DND-41 (cell line): ENCODE measurements around the gene KRTAP1-3.

Experiments used
- ATAC-seq: fragments of 200-7000 bp; cut with Tn5 transposase; 3 replicates; pipeline ENCODE4 v1.9.1; 2021; ENCODE audit warnings: low read depth; ENCODE audit not compliant: insufficient read depth
- DNase-seq: peaks from one replicate; pipeline ENCODE4 v3.0.0-alpha.2; 2020
- H2AFZ ChIP-seq: 2 replicates; pipeline ENCODE4 v1.6.0; 2012; ENCODE audit warnings: low read depth, low read length
- H3K27ac ChIP-seq: 2 replicates; pipeline ENCODE4 v1.5.1; 2012; ENCODE audit warnings: low read length, inconsistent platforms
- H3K27me3 ChIP-seq: fragments of 200-600 bp; sonication (generic); 2 replicates; pipeline ENCODE4 v1.6.0; 2012; ENCODE audit warnings: low read length, mild to moderate bottlenecking, inconsistent platforms; ENCODE audit not compliant: insufficient read depth, poor library complexity
- H3K36me3 ChIP-seq: 2 replicates; pipeline ENCODE4 v1.5.1; 2012; ENCODE audit warnings: low read length, inconsistent platforms; ENCODE audit not compliant: insufficient read depth
- H3K4me1 ChIP-seq: 2 replicates; pipeline ENCODE4 v1.5.1; 2012; ENCODE audit warnings: mild to moderate bottlenecking, low read length; ENCODE audit not compliant: insufficient read depth
- H3K4me2 ChIP-seq: 2 replicates; pipeline ENCODE4 v1.6.0; 2012; ENCODE audit warnings: mild to moderate bottlenecking, moderate library complexity, low read length, inconsistent platforms; ENCODE audit not compliant: insufficient read depth
- H3K4me3 ChIP-seq, 2 experiments: fragments of 200-600 bp in 1 of 2; shearing (Covaris generic) in 1 of 2; 2 replicates each; pipeline ENCODE4 v1.5.1; 2012 to 2016; ENCODE audit warnings: inconsistent platforms in 2 of 2, low read length in 2 of 2, mild to moderate bottlenecking in 2 of 2, low read depth in 1 of 2, moderate library complexity in 1 of 2
- H3K79me2 ChIP-seq: 2 replicates; pipeline ENCODE4 v1.6.0; 2012; ENCODE audit warnings: low read length, inconsistent platforms; ENCODE audit not compliant: insufficient read depth
- H3K9ac ChIP-seq: 2 replicates; pipeline ENCODE4 v1.6.0; 2012; ENCODE audit warnings: low read depth, mild to moderate bottlenecking, inconsistent platforms, low read length, moderate library complexity
- H3K9me3 ChIP-seq: 2 replicates; pipeline ENCODE4 v1.5.1; 2012; ENCODE audit warnings: low read length, moderate library complexity, mild to moderate bottlenecking, inconsistent platforms; ENCODE audit not compliant: insufficient read depth, severe bottlenecking
- H4K20me1 ChIP-seq: 2 replicates; pipeline ENCODE4 v1.6.0; 2012; ENCODE audit warnings: low read length; ENCODE audit not compliant: insufficient read depth
- EZH2 ChIP-seq: IDR thresholded peaks from 3 replicates; pipeline ENCODE4 v1.6.1; 2012; ENCODE audit warnings: borderline replicate concordance, low read depth, mild to moderate bottlenecking, moderate library complexity, low read length, inconsistent platforms; ENCODE audit not compliant: severe bottlenecking
- TF ChIP-seq, protein P1 (sequence below): IDR thresholded peaks from 2 replicates; pipeline ENCODE4 v1.5.1; 2012; ENCODE audit warnings: borderline replicate concordance, low read length, moderate library complexity, mild to moderate bottlenecking; ENCODE audit not compliant: poor library complexity, severe bottlenecking; ENCODE audit errors: extremely low read depth

The KRTAP1-3 gene

DNA sequence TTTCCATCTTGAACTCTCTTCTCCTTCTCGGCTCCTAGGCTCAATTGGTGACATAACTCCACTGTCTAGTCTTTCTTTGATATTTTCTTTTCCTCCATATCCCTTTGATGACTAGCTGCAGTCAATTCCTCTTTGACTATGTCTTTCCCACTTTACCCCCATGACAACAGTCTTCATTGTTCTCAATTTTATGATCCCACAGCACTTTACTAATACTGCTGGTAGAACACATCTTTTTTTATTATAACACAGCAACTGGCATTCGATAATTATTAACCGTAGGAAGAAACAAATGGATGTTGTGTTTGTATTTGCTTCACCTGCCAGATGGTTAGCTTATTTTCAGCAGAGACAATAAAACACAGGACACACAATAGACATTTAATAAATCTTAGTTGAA, 42.0 kb downstream of the KRTAP1-3 start:
- peaks cover 38% of the 10 kb centered on the region for H3K27me3 ChIP-seq
- H3K9ac ChIP-seq = no peak overlapping the region
- no peak overlapping the region for H3K4me2 ChIP-seq
- H3K27ac ChIP-seq = no peak overlapping the region
- no peak overlapping the region for H3K4me3 ChIP-seq
- DNase-seq (no peak), ATAC-seq (no peak)
- no peaks in the 10 kb centered on the region for H3K4me1 ChIP-seq
- H2AFZ ChIP-seq = no peak overlapping the region
- TF ChIP-seq, protein P1, sequence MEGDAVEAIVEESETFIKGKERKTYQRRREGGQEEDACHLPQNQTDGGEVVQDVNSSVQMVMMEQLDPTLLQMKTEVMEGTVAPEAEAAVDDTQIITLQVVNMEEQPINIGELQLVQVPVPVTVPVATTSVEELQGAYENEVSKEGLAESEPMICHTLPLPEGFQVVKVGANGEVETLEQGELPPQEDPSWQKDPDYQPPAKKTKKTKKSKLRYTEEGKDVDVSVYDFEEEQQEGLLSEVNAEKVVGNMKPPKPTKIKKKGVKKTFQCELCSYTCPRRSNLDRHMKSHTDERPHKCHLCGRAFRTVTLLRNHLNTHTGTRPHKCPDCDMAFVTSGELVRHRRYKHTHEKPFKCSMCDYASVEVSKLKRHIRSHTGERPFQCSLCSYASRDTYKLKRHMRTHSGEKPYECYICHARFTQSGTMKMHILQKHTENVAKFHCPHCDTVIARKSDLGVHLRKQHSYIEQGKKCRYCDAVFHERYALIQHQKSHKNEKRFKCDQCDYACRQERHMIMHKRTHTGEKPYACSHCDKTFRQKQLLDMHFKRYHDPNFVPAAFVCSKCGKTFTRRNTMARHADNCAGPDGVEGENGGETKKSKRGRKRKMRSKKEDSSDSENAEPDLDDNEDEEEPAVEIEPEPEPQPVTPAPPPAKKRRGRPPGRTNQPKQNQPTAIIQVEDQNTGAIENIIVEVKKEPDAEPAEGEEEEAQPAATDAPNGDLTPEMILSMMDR = no peak
- no peak for TF ChIP-seq EZH2
- H3K36me3 ChIP-seq = no peaks in the 10 kb centered on the region
- no peaks in the 10 kb centered on the region for H3K9me3 ChIP-seq
- H4K20me1 ChIP-seq = no peaks in the 10 kb centered on the region
- H3K79me2 ChIP-seq = no peaks in the 10 kb centered on the region

GRCh38 chr17:40986920-40987319, 47.8 kb downstream of the KRTAP1-3 start:
- no peaks in the 10 kb centered on the region for H3K9me3 ChIP-seq
- no peaks in the 10 kb centered on the region for H3K36me3 ChIP-seq
- no peaks in the 10 kb centered on the region for H3K79me2 ChIP-seq
- ATAC-seq = no peak
- no peak overlapping the region for H3K4me3 ChIP-seq
- no peaks in the 10 kb centered on the region for H4K20me1 ChIP-seq
- H3K9ac ChIP-seq = no peak overlapping the region
- no peak overlapping the region for H2AFZ ChIP-seq
- no peak for DNase-seq
- no peaks in the 10 kb centered on the region for H3K4me1 ChIP-seq
- no peak overlapping the region for H3K27ac ChIP-seq
- no peak overlapping the region for H3K4me2 ChIP-seq
- peaks cover 29% of the 10 kb centered on the region for H3K27me3 ChIP-seq
- TF ChIP-seq, protein P1 = no peak
- TF ChIP-seq EZH2 = no peak

DNA sequence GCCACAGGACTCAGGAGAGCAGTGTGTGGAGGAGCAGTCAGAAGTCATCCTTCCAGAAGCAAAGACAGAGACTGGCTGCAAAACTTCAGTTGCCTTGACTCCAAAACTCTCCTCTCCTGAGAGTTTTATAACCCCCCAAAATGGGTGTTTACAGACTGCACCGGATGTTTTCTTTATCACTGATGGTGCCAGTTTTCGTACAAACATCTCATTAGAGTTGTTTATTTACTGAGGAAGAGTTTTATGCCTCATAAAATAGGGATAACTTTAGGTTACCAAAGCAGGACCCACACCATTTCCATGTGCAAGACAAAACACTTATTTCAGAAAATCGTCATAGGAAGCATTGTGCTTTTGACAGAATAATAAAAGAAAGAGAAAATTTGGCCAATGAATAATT, 50.4 kb downstream of the KRTAP1-3 start, which contains the start of gene KRT40:
TSS of gene KRT40 (minus strand) at position 101 of the 400 bp plus-strand sequence. CDS start at position 48, 53 bp downstream.
- H3K9me3 ChIP-seq = no peaks in the 10 kb centered on the region
- H3K4me2 ChIP-seq = no peak within 1 kb of the TSS
- no peaks in the 10 kb centered on the region for H3K36me3 ChIP-seq
- no peaks in the 10 kb centered on the region for H4K20me1 ChIP-seq
- H2AFZ ChIP-seq = no peak within 1 kb of the TSS
- H3K79me2 ChIP-seq = no peaks in the 10 kb centered on the region
- ATAC-seq (no peak), DNase-seq (no peak)
- TF ChIP-seq, protein P1 = no peak
- TF ChIP-seq EZH2 = no peak
- no peak within 1 kb of the TSS for H3K9ac ChIP-seq
- H3K4me3 ChIP-seq = no peak within 1 kb of the TSS
- H3K27ac ChIP-seq = no peak within 1 kb of the TSS
- no peaks in the 10 kb centered on the region for H3K4me1 ChIP-seq
- peaks cover 28% of the 10 kb centered on the region for H3K27me3 ChIP-seq
